Gastrocnemius medialis (tissue), 4 donors: ENCODE measurements around the gene DCP1B.

Experiments used
- POLR2A ChIP-seq, 2 donors: fragments of 450-650 bp; IDR thresholded peaks; one replicate each; pipeline ENCODE4 v1.6.1; 2017; ENCODE audit warnings: antibody characterized with exemption in 2 of 2, mild to moderate bottlenecking in 2 of 2, moderate library complexity in 2 of 2
- TF ChIP-seq, protein P1 (sequence below), 5 experiments: fragments of 450-650 bp in 3 of 5; fragments of 200-600 bp in 2 of 5; sonication (generic) in 2 of 5; IDR thresholded peaks in 4 of 5; conservative IDR thresholded peaks in 1 of 5; 1 replicate in 4 of 5; 2 replicates in 1 of 5; pipeline ENCODE4 v1.5.1; 2016 to 2019; ENCODE audit warnings: antibody characterized with exemption in 5 of 5, mild to moderate bottlenecking in 3 of 5, moderate library complexity in 3 of 5

DNA sequence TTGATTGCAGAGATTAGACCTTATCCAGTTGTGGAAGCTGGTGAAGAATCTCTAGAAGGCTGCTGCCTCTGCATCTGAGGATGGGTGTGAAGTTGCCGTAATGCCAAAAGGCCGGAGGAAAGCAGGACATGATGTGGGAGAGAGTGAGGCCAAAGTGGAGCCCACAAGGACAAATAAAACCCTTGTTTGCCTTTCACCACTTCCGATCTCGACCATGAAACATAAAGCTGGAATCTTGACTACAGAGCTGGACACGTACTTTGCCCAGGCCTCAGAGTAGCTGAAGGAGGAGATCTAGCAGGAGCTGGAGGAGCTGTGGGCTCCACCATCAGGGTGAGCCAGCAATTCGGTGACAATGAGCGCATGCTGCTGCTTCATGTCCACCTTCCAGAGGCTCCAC is 43.5 kb upstream of the DCP1B start:
- TF ChIP-seq, protein P1, sequence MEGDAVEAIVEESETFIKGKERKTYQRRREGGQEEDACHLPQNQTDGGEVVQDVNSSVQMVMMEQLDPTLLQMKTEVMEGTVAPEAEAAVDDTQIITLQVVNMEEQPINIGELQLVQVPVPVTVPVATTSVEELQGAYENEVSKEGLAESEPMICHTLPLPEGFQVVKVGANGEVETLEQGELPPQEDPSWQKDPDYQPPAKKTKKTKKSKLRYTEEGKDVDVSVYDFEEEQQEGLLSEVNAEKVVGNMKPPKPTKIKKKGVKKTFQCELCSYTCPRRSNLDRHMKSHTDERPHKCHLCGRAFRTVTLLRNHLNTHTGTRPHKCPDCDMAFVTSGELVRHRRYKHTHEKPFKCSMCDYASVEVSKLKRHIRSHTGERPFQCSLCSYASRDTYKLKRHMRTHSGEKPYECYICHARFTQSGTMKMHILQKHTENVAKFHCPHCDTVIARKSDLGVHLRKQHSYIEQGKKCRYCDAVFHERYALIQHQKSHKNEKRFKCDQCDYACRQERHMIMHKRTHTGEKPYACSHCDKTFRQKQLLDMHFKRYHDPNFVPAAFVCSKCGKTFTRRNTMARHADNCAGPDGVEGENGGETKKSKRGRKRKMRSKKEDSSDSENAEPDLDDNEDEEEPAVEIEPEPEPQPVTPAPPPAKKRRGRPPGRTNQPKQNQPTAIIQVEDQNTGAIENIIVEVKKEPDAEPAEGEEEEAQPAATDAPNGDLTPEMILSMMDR (IDR thresholded peaks at IDR 0.05 in 4 of 5, conservative IDR thresholded peaks at IDR 0.05 in 1 of 5): no peak
- TF ChIP-seq POLR2A (IDR thresholded peaks at IDR 0.05): no peak
